Measurements from ENCODE around the gene TVP23C.

The TVP23C gene

GRCh38 chr17:15462976-15463772 lies 100.1 kb downstream of the TVP23C start:
- no peak for DNase-seq

GRCh38 chr17:15457723-15458094 lies 105.6 kb downstream of the TVP23C start:
- no peak for DNase-seq

GRCh38 chr17:15456972-15457722 lies 106.1 kb downstream of the TVP23C start:
- no peak for DNase-seq

- DNase-seq, result no peak
Observed at GRCh38 chr17:15456496-15456895, 106.8 kb downstream of the TVP23C start.

GRCh38 chr17:15454346-15454745 lies 108.9 kb downstream of the TVP23C start:
- no peak for DNase-seq

- DNase-seq, result no peak
Observed at GRCh38 chr17:15453782-15454181, 109.5 kb downstream of the TVP23C start.

GRCh38 chr17:15453246-15453645 lies 110.0 kb downstream of the TVP23C start:
- no peak for DNase-seq

GRCh38 chr17:15452746-15453145 lies 110.5 kb downstream of the TVP23C start:
- no peak for DNase-seq
